H1 (cell line): ENCODE results near the gene RPTOR. TPM values are rescaled to one million over a fixed set of nuclear protein-coding genes. Genes with fewer than 3 reads are reported as not detected.

Experiments used
- CTCF ChIA-PET: fragments of 300-600 bp; sonication (Branson Sonifier 250); formaldehyde crosslinking; loops from one replicate; lab custom pipeline; 2021; ENCODE audit not compliant: partially characterized antibody; lab: Charles Lee
- POLR2A ChIA-PET: fragments of 300-600 bp; sonication (Branson Sonifier 250); formaldehyde crosslinking; loops from one replicate; lab custom pipeline; 2021; ENCODE audit warnings: inconsistent platforms; ENCODE audit not compliant: partially characterized antibody; lab: Charles Lee
- DNase-seq, 2 experiments: peaks; one replicate each; pipeline versions ENCODE4 v3.0.0 to v3.0.0-alpha.2; 2010 to 2022; ENCODE audit warnings: low spot score in 2 of 2, low read depth in 1 of 2, mixed read lengths in 1 of 2
- FAIRE-seq: peaks from 2 replicates; lab custom pipeline; 2011; peaks lifted over from hg19 to GRCh38; lab: Jason Lieb, UNC
- H2AFZ ChIP-seq: 2 replicates; pipeline ENCODE4 v1.8.1; 2012; ENCODE audit warnings: low read length, inconsistent platforms
- H2AK5ac ChIP-seq: 2 replicates; pipeline ENCODE4 v1.6.1; 2013; ENCODE audit warnings: low read depth, low read length
- H2BK120ac ChIP-seq: replicated peaks from 2 replicates; pipeline ENCODE3; 2013; ENCODE audit warnings: low read depth, low read length, inconsistent platforms
- H2BK12ac ChIP-seq: 2 replicates; pipeline ENCODE4 v1.6.1; 2013; ENCODE audit warnings: low read depth, low read length
- H2BK15ac ChIP-seq: 2 replicates; pipeline ENCODE4 v1.6.1; 2013; ENCODE audit warnings: low read length
- H2BK20ac ChIP-seq: 2 replicates; pipeline ENCODE4 v1.6.1; 2013; ENCODE audit warnings: low read length
- H2BK5ac ChIP-seq: 2 replicates; pipeline ENCODE4 v1.6.1; 2013; ENCODE audit warnings: low read depth, low read length
- H3K14ac ChIP-seq: 2 replicates; pipeline ENCODE4 v1.6.1; 2013; ENCODE audit warnings: inconsistent platforms; ENCODE audit not compliant: insufficient read length
- H3K18ac ChIP-seq: 2 replicates; pipeline ENCODE4 v1.6.1; 2013; ENCODE audit warnings: low read length; ENCODE audit errors: extremely low read depth
- H3K23ac ChIP-seq: 2 replicates; pipeline ENCODE4 v1.6.1; 2013; ENCODE audit warnings: inconsistent platforms; ENCODE audit not compliant: insufficient read length
- H3K23me2 ChIP-seq: 2 replicates; pipeline ENCODE4 v1.6.1; 2013; ENCODE audit warnings: low read depth, low read length
- H3K27ac ChIP-seq: 2 replicates; pipeline ENCODE4 v1.6.1; 2011; ENCODE audit warnings: low read depth, low read length, inconsistent platforms
- H3K27me3 ChIP-seq, 4 experiments: replicated peaks in 1 of 4; 1 replicate in 1 of 4; 2 replicates in 3 of 4; pipeline versions ENCODE4 v1.6.1 to v1.8.1; 2011 to 2013; ENCODE audit warnings: low read length in 3 of 4, mild to moderate bottlenecking in 3 of 4, inconsistent platforms in 2 of 4, mixed read lengths in 2 of 4, moderate library complexity in 1 of 4; ENCODE audit not compliant: control insufficient read depth in 3 of 4, insufficient read depth in 3 of 4; ENCODE audit errors: extremely low read depth in 1 of 4
- H3K36me3 ChIP-seq, 4 experiments: 2 replicates each; pipeline versions ENCODE4 v1.6.1 to v1.8.1; 2011 to 2013; ENCODE audit warnings: mild to moderate bottlenecking in 4 of 4, low read length in 3 of 4, moderate library complexity in 2 of 4, control low read depth in 1 of 4, inconsistent platforms in 1 of 4; ENCODE audit not compliant: insufficient read depth in 4 of 4, control insufficient read depth in 2 of 4
- H3K4ac ChIP-seq: replicated peaks from 2 replicates; pipeline ENCODE3; 2013; ENCODE audit warnings: low read length, low read depth, mixed read lengths, inconsistent platforms; ENCODE audit not compliant: insufficient read length
- H3K4me1 ChIP-seq, 4 experiments: replicated peaks in 1 of 4; 1 replicate in 1 of 4; 2 replicates in 3 of 4; pipeline versions ENCODE4 v1.6.1 to v1.8.1; 2011 to 2013; ENCODE audit warnings: low read length in 3 of 4, inconsistent platforms in 2 of 4, mixed read lengths in 1 of 4; ENCODE audit not compliant: insufficient read depth in 4 of 4, control insufficient read depth in 3 of 4
- H3K4me2 ChIP-seq, 2 experiments: 2 replicates each; pipeline versions ENCODE4 v1.6.1 to v1.8.1; 2011 to 2013; ENCODE audit warnings: low read depth in 2 of 2, low read length in 2 of 2, control low read depth in 1 of 2, inconsistent platforms in 1 of 2, mild to moderate bottlenecking in 1 of 2; ENCODE audit not compliant: insufficient read depth in 1 of 2
- H3K4me3 ChIP-seq, 4 experiments: fragments of 200-600, 300-600 bp in 1 of 4; sonication (generic), shearing (Covaris generic), sonication (Bioruptor Twin) in 1 of 4; 2 replicates each; pipeline versions ENCODE4 v1.5.1 to v1.8.1; 2011 to 2016; ENCODE audit warnings: low read length in 4 of 4, low read depth in 3 of 4, control low read depth in 2 of 4, inconsistent platforms in 2 of 4, mild to moderate bottlenecking in 2 of 4, mixed read lengths in 1 of 4, moderate library complexity in 1 of 4; ENCODE audit not compliant: insufficient read depth in 2 of 4; ENCODE audit errors: extremely low read depth in 1 of 4
- H3K56ac ChIP-seq: replicated peaks from 2 replicates; pipeline ENCODE3; 2013; ENCODE audit warnings: low read depth, mild to moderate bottlenecking, mixed read lengths, low read length, inconsistent platforms; ENCODE audit not compliant: insufficient read length
- H3K79me1 ChIP-seq: 2 replicates; pipeline ENCODE4 v1.6.1; 2013; ENCODE audit warnings: low read depth, low read length, control low read depth
- H3K79me2 ChIP-seq, 2 experiments: 2 replicates each; pipeline versions ENCODE4 v1.6.1 to v1.8.1; 2012 to 2013; ENCODE audit warnings: low read length in 2 of 2, mild to moderate bottlenecking in 2 of 2, inconsistent platforms in 1 of 2; ENCODE audit not compliant: insufficient read depth in 2 of 2, control insufficient read depth in 1 of 2
- H3K9ac ChIP-seq, 4 experiments: replicated peaks in 1 of 4; 1 replicate in 1 of 4; 2 replicates in 3 of 4; pipeline versions ENCODE4 v1.6.1 to v1.8.1; 2011 to 2013; ENCODE audit warnings: low read depth in 3 of 4, low read length in 3 of 4, control low read depth in 2 of 4, mild to moderate bottlenecking in 2 of 4, moderate library complexity in 2 of 4, inconsistent platforms in 1 of 4; ENCODE audit errors: extremely low read depth in 1 of 4
- H3K9me3 ChIP-seq, 2 experiments: 2 replicates each; pipeline versions ENCODE4 v1.6.1 to v1.8.1; 2012 to 2013; ENCODE audit warnings: mild to moderate bottlenecking in 2 of 2, moderate library complexity in 2 of 2, control low read depth in 1 of 2, inconsistent platforms in 1 of 2, low read depth in 1 of 2, low read length in 1 of 2, mixed read lengths in 1 of 2; ENCODE audit not compliant: insufficient read depth in 2 of 2
- H4K20me1 ChIP-seq, 2 experiments: replicated peaks in 1 of 2; 2 replicates each; pipeline versions ENCODE3 to v1.8.1; 2011 to 2013; ENCODE audit warnings: inconsistent platforms in 2 of 2, low read length in 2 of 2, mild to moderate bottlenecking in 1 of 2; ENCODE audit not compliant: insufficient read depth in 2 of 2, control insufficient read depth in 1 of 2
- H4K5ac ChIP-seq: 2 replicates; pipeline ENCODE4 v1.6.1; 2013; ENCODE audit warnings: low read length, low read depth, mixed read lengths, inconsistent platforms; ENCODE audit not compliant: insufficient read length
- H4K8ac ChIP-seq: 2 replicates; pipeline ENCODE4 v1.8.0; 2013; ENCODE audit warnings: mild to moderate bottlenecking, moderate library complexity, low read length, inconsistent platforms; ENCODE audit not compliant: insufficient read depth; ENCODE audit errors: extremely low read depth
- H4K91ac ChIP-seq: replicated peaks from 2 replicates; pipeline ENCODE3; 2013; ENCODE audit warnings: low read length, mixed read lengths, inconsistent platforms; ENCODE audit not compliant: insufficient read length
- E2F6 ChIP-seq: IDR thresholded peaks from 2 replicates; pipeline ENCODE4 v1.6.1; 2012; ENCODE audit warnings: inconsistent platforms
- KDM5A ChIP-seq: fragments of 200-600 bp; IDR thresholded peaks from 2 replicates; pipeline ENCODE4 v1.7.1; 2012; ENCODE audit warnings: mild to moderate bottlenecking, low read length, inconsistent platforms, mixed read lengths
- POLR2AphosphoS5 ChIP-seq: IDR thresholded peaks from 2 replicates; pipeline ENCODE4 v1.6.1; 2011; ENCODE audit warnings: low read depth, low read length
- RBBP5 ChIP-seq: IDR thresholded peaks from 2 replicates; pipeline ENCODE4 v1.7.1; 2012; ENCODE audit warnings: low read depth, mild to moderate bottlenecking, inconsistent platforms, low read length, moderate library complexity, borderline replicate concordance
- RFX5 ChIP-seq: IDR thresholded peaks from 2 replicates; pipeline ENCODE4 v1.6.1; 2011; ENCODE audit warnings: low read depth, low read length, improper control_type of control experiment, borderline replicate concordance
- RXRA ChIP-seq: IDR thresholded peaks from 2 replicates; pipeline ENCODE4 v1.6.1; 2011; ENCODE audit warnings: low read depth, mild to moderate bottlenecking, low read length, moderate library complexity; ENCODE audit not compliant: insufficient read depth
- SAP30 ChIP-seq: fragments of 300-600 bp; sonication (generic); IDR thresholded peaks from 2 replicates; pipeline ENCODE4 v1.7.1; 2012; ENCODE audit warnings: low read length, moderate library complexity, mild to moderate bottlenecking, inconsistent platforms; ENCODE audit not compliant: insufficient read depth, insufficient replicate concordance
- USF2 ChIP-seq: IDR thresholded peaks from 2 replicates; pipeline ENCODE4 v1.6.1; 2011; ENCODE audit warnings: low read length, improper control_type of control experiment
- ZNF274 ChIP-seq: IDR thresholded peaks from 2 replicates; pipeline ENCODE4 v1.7.0; 2012; ENCODE audit warnings: low read length, borderline replicate concordance; ENCODE audit errors: extremely low read depth
- WGBS, 2 experiments: shearing (Covaris generic) in 1 of 2; methylation state at CpG; one replicate each; pipeline versions ENCODE4 v1.1.6 to v1.1.7; 2013 to 2015; ENCODE audit warnings: low lambda C conversion rate in 2 of 2, mixed read lengths in 2 of 2, inconsistent platforms in 1 of 2, low coverage in 1 of 2, missing lambda C conversion rate in 1 of 2; ENCODE audit not compliant: insufficient replicate concordance in 2 of 2, insufficient coverage in 1 of 2, insufficient read length in 1 of 2; ENCODE audit errors: extremely low coverage in 1 of 2, missing lambda C conversion rate in 1 of 2; 5-methylcytosine and 5-hydroxymethylcytosine counted together
- polyA plus RNA-seq, 7 experiments: library from polyadenylated mRNA; depleted of rRNA in 3 of 7; stranded (reverse) in 5 of 7; unstranded in 2 of 7; fragments of >200 nt in 5 of 7; fragments of 200-250 nt in 2 of 7; gene quantifications; 1 replicate in 5 of 7; 2 replicates in 1 of 7; 4 replicates in 1 of 7; pipeline versions ENCODE4 v1.2.1 to v1.2.3, GENCODE V29; 2011 to 2013; ENCODE audit warnings: missing spikeins in 2 of 7, mixed read lengths in 2 of 7
- total RNA-seq: library from RNA; stranded (reverse); fragmentation: NEBNext Ultra II Directional; extraction: Animal tissue kit (Norgen Biotek cat#: 25700); gene quantifications from 2 replicates; pipeline ENCODE4 v1.2.1, GENCODE V29; 2021

RPTOR gene
- total and polyA plus RNA-seq, 2 of the 8 experiments (the other 6 are each of a cell fraction or from before 2014, with no cell fraction given) = 6.9 to 28.7 TPM

- Histone ChIP-seq H2BK15ac (no peak overlapping the region), H3K9ac (no peak overlapping the region), H3K36me3 (no peaks in the 10 kb centered on the region), H4K5ac (no peak overlapping the region), H3K23ac (no peak overlapping the region), H2BK120ac (no peak overlapping the region), H3K14ac (no peak overlapping the region), H2BK5ac (no peak overlapping the region), H3K79me2 (peaks cover 0 to 6% of the 10 kb centered on the region in 2 experiments; a peak in 2 of 4 replicates), H3K4me3 (no peak overlapping the region), H3K4me2 (no peak overlapping the region), H4K91ac (no peak overlapping the region), H2AFZ (no peak overlapping the region), H3K27me3 (no peaks in the 10 kb centered on the region), H3K4ac (no peak overlapping the region), H4K8ac (no peak overlapping the region; the same call in 1 of the 2 replicates), H3K56ac (no peak overlapping the region), H3K23me2 (0 out of 2 replicates have a peak, but pooled peaks cover 2% of the 10 kb centered on the region), H3K27ac (no peak overlapping the region), H2AK5ac (no peak overlapping the region), H3K18ac (no peak overlapping the region), H3K79me1 (peaks cover 11% of the 10 kb centered on the region; the same call in 1 of the 2 replicates), H4K20me1 (peaks cover 1 to 2% of the 10 kb centered on the region in 2 experiments), H2BK12ac (no peak overlapping the region; the same call in 1 of the 2 replicates), H3K4me1 (peaks cover 0 to 5% (median 2%) of the 10 kb centered on the region in 4 experiments; a peak in 1 of 7 replicates), H3K9me3 (no peaks in the 10 kb centered on the region), H2BK20ac (no peak overlapping the region)
- POLR2A ChIA-PET = no interaction called here
- FAIRE-seq (no peak), DNase-seq (no peak)
- WGBS, 2 experiments = 93% methylated on average over 42 of the region's 42 CpGs; no CpG with 5 or more reads in 1 of the 2 experiments
- CTCF ChIA-PET = interaction anchor here (0.6 to 1.1 kb wide), 2 partner anchors 10 to 971 kb away, joined by 3 to 11 read pairs; no protein-coding TSS in a partner anchor
- no peak for TF ChIP-seq POLR2AphosphoS5
- no peak for TF ChIP-seq ZNF274
- TF ChIP-seq SAP30 = no peak
- no peak for TF ChIP-seq RFX5
- no peak for TF ChIP-seq E2F6
- no peak for TF ChIP-seq RBBP5
- TF ChIP-seq USF2 = no peak
- TF ChIP-seq KDM5A = no peak
- TF ChIP-seq RXRA = no peak
Observed at GRCh38 chr17:80726558-80727408, 182.1 kb downstream of the RPTOR start.
